ENCODE measurements around the gene PDE6B.
"Not testable (repeated sequence)": the region's sequence is repeated elsewhere in the genome, so short reads cannot be mapped to it uniquely, and the experiment has no call there.

The PDE6B gene

DNA sequence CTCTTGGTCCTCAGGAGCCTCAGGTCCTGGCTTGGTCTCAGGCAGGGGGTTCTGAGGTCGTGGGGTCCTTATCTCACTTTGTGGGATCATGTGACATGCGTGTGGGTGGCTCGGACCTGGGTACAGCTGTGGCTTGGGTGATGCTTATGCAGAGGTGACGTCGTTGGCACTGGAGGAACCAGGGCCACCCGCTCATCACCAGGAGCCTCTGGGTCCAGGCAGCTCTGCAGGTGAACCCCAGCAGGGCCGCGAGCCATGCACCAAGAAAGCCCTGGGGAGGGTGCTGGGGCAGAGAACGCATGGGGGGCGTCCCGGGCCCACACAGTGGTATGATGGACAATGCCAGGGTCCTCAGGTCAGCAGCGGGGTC lies 40.0 kb downstream of the PDE6B start:
- TF ChIP-seq, protein P1, sequence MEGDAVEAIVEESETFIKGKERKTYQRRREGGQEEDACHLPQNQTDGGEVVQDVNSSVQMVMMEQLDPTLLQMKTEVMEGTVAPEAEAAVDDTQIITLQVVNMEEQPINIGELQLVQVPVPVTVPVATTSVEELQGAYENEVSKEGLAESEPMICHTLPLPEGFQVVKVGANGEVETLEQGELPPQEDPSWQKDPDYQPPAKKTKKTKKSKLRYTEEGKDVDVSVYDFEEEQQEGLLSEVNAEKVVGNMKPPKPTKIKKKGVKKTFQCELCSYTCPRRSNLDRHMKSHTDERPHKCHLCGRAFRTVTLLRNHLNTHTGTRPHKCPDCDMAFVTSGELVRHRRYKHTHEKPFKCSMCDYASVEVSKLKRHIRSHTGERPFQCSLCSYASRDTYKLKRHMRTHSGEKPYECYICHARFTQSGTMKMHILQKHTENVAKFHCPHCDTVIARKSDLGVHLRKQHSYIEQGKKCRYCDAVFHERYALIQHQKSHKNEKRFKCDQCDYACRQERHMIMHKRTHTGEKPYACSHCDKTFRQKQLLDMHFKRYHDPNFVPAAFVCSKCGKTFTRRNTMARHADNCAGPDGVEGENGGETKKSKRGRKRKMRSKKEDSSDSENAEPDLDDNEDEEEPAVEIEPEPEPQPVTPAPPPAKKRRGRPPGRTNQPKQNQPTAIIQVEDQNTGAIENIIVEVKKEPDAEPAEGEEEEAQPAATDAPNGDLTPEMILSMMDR (conservative IDR thresholded peaks at IDR 0.05; ENCODE audit: low read length), result no peak
- no peak overlapping the region for H3K4me3 ChIP-seq (ENCODE audit: low read length)
- no peak for DNase-seq (ENCODE audit: low read depth)

DNA sequence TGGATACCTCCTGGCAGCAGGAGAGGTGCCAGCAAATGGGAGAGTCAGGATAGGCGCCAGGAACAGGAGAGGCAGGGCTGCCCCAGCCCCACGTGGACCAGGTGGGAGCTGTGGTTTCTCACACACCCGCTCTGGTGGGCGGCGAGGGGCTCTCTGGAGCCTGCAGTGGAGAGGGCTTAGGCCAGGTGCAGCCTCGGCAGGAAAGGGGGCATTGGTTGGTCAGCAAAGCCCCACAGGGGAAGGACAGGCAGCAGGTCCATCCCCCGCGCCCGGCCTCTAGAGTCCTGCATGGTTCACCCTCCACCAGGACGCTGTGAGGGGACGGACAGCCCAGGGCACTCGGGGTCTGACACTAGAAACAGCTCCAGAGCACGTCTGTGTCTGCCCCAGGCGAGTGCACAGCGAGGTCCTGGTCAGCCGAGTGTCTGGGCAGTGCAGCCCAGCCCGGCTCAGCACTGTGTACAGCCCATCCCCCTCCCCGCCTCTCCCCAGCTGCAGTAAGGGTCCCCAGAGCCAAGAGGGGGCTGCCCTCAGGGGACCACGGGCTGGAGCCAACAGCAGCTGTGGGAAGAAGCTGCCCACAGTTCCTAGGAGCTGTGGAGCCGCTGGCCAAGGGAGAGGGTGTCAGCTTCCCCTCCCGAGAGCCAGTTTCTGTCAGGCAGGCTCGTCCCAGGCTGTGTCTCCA lies 40.5 kb downstream of the PDE6B start:
- no peak overlapping the region for H3K4me3 ChIP-seq (ENCODE audit: low read length)
- TF ChIP-seq, protein P1 (conservative IDR thresholded peaks at IDR 0.05; ENCODE audit: low read length), result no peak
- no peak for DNase-seq (ENCODE audit: low read depth)

DNA sequence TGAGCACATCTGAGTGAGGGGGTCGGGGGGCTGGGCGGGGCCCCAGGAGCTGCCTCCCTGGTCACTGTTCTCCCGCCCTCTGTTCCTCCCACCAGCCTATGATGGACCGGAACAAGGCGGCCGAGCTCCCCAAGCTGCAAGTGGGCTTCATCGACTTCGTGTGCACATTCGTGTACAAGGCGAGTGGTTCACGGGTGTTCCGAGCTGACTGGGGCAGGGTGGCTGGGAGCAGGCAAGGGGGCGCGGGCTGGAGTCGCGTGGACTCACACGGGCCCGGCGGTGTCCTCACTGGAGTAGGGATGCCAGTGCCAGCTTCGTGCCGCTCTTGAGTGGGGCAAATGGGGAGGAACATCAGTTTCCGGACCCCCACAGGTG lies 41.0 kb downstream of the PDE6B start:
- H3K4me3 ChIP-seq (ENCODE audit: low read length), result no peak overlapping the region
- no peak for DNase-seq (ENCODE audit: low read depth)
- TF ChIP-seq, protein P1 (conservative IDR thresholded peaks at IDR 0.05; ENCODE audit: low read length), result no peak

DNA sequence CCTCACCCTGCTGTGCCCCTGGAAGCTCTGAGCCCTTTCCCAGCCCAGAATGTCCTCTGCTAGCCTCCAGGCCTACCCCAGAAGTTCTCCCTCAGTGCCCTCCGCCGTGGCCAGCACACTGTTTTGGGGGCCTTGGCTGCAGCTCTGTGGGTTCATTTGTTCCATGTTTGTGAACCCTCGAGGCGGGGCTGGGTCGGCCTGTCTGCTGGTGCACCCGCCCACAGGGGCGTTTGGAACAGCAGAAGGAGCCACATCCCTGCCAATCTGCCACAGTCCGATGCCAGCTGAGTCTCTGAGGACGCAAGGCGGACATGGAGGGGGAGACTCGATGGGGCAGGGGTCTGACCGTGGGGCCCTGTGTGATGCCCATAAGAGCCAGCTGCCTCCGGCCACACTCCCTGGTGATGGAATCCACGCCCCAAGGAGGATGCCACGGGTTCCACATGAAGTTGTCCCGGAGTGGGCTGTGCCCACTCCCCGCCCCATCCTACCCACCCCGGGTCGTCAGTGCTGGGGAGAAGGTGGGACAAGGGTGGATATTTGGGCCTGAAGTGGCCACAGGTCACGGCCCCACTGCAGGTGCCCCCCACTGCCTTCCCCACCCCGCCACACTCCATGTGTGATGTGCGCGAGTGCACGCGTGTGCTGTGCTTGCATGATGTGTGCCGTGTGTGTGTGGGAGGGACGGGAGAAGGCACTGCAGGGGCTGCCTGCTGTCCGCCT lies 41.6 kb downstream of the PDE6B start:
- TF ChIP-seq, protein P1 (conservative IDR thresholded peaks at IDR 0.05; ENCODE audit: low read length), result no peak

DNA sequence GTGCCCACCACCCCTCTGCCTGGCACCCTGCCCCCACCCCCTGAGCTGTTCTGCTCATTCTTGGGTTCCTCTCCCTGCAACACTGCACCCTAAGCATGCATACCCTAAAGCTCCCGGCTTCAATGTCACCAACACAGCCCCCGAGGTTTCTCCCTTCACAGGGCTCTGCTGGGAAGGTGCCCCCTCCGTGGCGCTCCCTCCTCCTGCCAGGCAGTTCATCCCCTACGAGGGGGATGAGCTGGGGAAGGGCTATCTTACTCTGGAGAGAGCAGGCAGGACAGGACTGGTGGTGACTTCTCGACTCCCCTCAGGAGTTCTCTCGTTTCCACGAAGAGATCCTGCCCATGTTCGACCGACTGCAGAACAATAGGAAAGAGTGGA lies 42.2 kb downstream of the PDE6B start:
- DNase-seq (ENCODE audit: low read depth), result no peak
- H3K4me3 ChIP-seq (ENCODE audit: low read length), result no peak overlapping the region
- TF ChIP-seq, protein P1 (conservative IDR thresholded peaks at IDR 0.05; ENCODE audit: low read length), result no peak

More for the DNA sequence above, 41.6 kb downstream of the PDE6B start:
- H3K4me3 ChIP-seq (ENCODE audit: low read length), result no peak overlapping the region
- no peak for DNase-seq (ENCODE audit: low read depth)

DNA sequence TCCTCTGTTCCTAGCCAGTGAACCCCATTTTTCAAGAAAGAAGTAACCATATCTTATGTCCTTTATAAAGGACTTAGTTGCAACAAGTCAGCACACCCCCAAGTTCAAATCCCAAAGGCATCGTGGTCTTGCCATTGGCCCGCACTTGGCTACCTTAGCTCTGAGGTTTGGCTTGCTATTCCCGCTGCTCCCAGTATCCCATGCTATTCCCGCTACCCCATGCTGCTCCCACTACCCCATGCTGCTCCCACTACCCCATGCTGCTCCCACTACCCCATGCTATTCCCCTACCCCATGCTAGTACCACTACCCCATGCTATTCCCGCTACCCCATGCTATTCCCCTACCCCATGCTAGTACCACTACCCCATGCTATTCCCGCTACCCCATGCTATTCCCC lies 42.8 kb downstream of the PDE6B start:
- H3K4me3 ChIP-seq (ENCODE audit: low read length); DNase-seq (ENCODE audit: low read depth): not testable (repeated sequence)

DNA sequence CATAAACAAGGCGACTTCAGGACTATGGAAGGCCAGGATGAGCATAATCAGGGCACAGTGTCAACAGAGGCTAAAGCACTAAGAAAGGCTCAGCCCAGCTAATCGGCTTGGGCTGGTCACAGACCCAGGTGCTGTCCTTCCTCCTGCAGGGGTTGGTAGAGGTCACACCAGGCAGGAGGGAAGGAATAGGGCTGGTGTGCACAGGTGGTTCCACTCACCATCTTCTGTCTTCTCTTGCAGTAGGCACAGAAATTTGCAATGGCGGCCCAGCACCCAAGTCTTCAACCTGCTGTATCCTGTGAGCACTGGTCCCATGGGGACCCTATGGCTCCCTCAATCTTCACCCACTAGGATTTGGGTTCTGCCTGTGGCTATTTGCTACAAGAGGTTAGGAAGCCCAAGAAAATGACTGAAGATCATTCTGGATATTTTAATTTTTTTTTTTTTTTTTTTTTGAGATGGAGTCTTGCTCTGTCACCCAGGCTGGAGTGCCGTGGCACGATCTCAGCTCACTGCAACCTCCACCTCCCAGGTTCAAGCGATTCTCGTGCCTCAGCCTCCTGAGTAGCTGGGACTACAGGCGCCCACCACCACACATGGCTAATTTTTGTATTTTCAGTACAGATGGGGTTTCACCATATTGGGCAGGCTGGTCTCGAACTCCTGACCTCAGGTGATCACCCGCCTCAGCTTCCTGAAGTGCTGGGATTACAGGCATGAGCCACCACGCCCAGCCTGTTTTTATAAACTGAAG lies 44.6 kb downstream of the PDE6B start:
- DNase-seq (ENCODE audit: low read depth); H3K4me3 ChIP-seq (ENCODE audit: low read length): not testable (repeated sequence)

DNA sequence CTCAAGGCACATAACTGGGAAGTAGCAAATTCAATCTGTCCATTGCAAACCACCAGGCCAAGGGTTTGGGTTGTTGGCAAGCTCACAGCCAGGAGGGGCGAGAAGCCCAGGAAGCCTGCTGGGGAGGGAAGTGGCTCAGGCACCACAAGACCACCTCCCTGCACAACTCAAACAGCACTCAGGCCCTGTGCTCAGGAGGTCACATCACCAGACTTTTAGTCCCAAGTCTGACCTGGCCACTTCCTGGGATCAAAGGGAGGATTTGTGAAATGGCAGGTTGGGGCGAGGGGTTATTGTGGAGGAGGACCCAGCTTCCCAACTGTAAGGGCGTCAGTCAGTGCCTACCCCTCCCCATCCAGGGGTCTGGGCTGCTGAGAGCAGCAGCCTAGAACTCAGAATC lies 46.4 kb downstream of the PDE6B start:
- TF ChIP-seq, protein P1 (conservative IDR thresholded peaks at IDR 0.05; ENCODE audit: low read length), result no peak
- no peak overlapping the region for H3K4me3 ChIP-seq (ENCODE audit: low read length)
- no peak for DNase-seq (ENCODE audit: low read depth)

All from AG10803 (cell line).